ELF-1 (cell line): Measurements from ENCODE around the gene CDH4.
A peak's percentile ranks its signal among the peaks of the same experiment; 100 is the strongest.

Source experiments
- DNase-seq: peaks from one replicate; pipeline ENCODE4 v3.0.0-alpha.2; 2016; ENCODE audit warnings: low read depth, low spot score

The CDH4 gene

GRCh38 chr20:61355585-61355984, 103.5 kb downstream of the CDH4 start:
- no peak for DNase-seq

- no peak for DNase-seq
Observed at GRCh38 chr20:61356196-61356595, 104.1 kb downstream of the CDH4 start.

GRCh38 chr20:61357119-61357518, 105.1 kb downstream of the CDH4 start:
- DNase-seq: no peak

- DNase-seq: no peak
Observed at GRCh38 chr20:61359254-61359653, 107.2 kb downstream of the CDH4 start.

GRCh38 chr20:61360296-61360695, 108.2 kb downstream of the CDH4 start:
- no peak for DNase-seq

GRCh38 chr20:61360940-61361339, 108.9 kb downstream of the CDH4 start:
- DNase-seq: no peak

- DNase-seq: no peak
Observed at GRCh38 chr20:61361501-61361900, 109.4 kb downstream of the CDH4 start.

GRCh38 chr20:61364147-61364546, 112.1 kb downstream of the CDH4 start:
- DNase-seq: no peak

- peak; percentile 7 for DNase-seq
Observed at GRCh38 chr20:61366914-61367313, 114.9 kb downstream of the CDH4 start.

GRCh38 chr20:61369731-61370520, 117.9 kb downstream of the CDH4 start:
- DNase-seq: peak; percentile 36

GRCh38 chr20:61370841-61371303, 118.8 kb downstream of the CDH4 start:
- peak; percentile 4 for DNase-seq

- DNase-seq: no peak
Observed at GRCh38 chr20:61371501-61372136, 119.6 kb downstream of the CDH4 start.

GRCh38 chr20:61372137-61373054, 120.3 kb downstream of the CDH4 start:
- DNase-seq: no peak

GRCh38 chr20:61373055-61373399, 121.0 kb downstream of the CDH4 start:
- no peak for DNase-seq

GRCh38 chr20:61373956-61374545, 122.0 kb downstream of the CDH4 start:
- no peak for DNase-seq

- DNase-seq: no peak
Observed at GRCh38 chr20:61376541-61377240, 124.6 kb downstream of the CDH4 start.

GRCh38 chr20:61378694-61379355, 126.8 kb downstream of the CDH4 start:
- DNase-seq: no peak

- DNase-seq: no peak
Observed at GRCh38 chr20:61379898-61380544, 128.0 kb downstream of the CDH4 start.

GRCh38 chr20:61380545-61380915, 128.5 kb downstream of the CDH4 start:
- no peak for DNase-seq

GRCh38 chr20:61382194-61382593, 130.1 kb downstream of the CDH4 start:
- DNase-seq: no peak
